GM12872 (cell line): ENCODE data around the gene GOLPH3.

Experiments used
- CTCF ChIP-seq: IDR thresholded peaks from 3 replicates; pipeline ENCODE4 v1.5.1; 2011; ENCODE audit warnings: low read depth, mild to moderate bottlenecking, low read length, moderate library complexity; ENCODE audit not compliant: insufficient read depth

GOLPH3 gene

GRCh38 chr5:32138839-32139493, 35.2 kb downstream of the GOLPH3 start:
- TF ChIP-seq CTCF = no peak

GRCh38 chr5:32136342-32136741, 37.8 kb downstream of the GOLPH3 start:
- no peak for TF ChIP-seq CTCF

GRCh38 chr5:32135086-32135485, 39.0 kb downstream of the GOLPH3 start:
- no peak for TF ChIP-seq CTCF

- TF ChIP-seq CTCF = no peak
These were observed 41.4 kb downstream of the GOLPH3 start for GRCh38 chr5:32132757-32133156.

GRCh38 chr5:32131604-32132003, 42.5 kb downstream of the GOLPH3 start:
- no peak for TF ChIP-seq CTCF

- no peak for TF ChIP-seq CTCF
These were observed 43.3 kb downstream of the GOLPH3 start for GRCh38 chr5:32130865-32131264.

- no peak for TF ChIP-seq CTCF
These were observed 45.0 kb downstream of the GOLPH3 start for GRCh38 chr5:32129074-32129598.

- no peak for TF ChIP-seq CTCF
These were observed 46.4 kb downstream of the GOLPH3 start for GRCh38 chr5:32127711-32128110.
